CD4-positive, alpha-beta memory T cell (primary cell): ENCODE data around the gene KLHL41. TPM values are rescaled to one million over a fixed set of nuclear protein-coding genes. Genes with fewer than 3 reads are reported as not detected.

ENCODE experiments used
- CTCF ChIA-PET: fragments of 350-600 bp; sonication (Branson Sonifier 250); formaldehyde crosslinking; loops from one replicate; lab custom pipeline; 2021; ENCODE audit warnings: inconsistent platforms; ENCODE audit not compliant: partially characterized antibody; lab: Charles Lee
- POLR2A ChIA-PET: fragments of 350-600 bp; sonication (Branson Sonifier 250); formaldehyde crosslinking; loops from one replicate; lab custom pipeline; 2021; ENCODE audit not compliant: partially characterized antibody; lab: Charles Lee
- DNase-seq, 5 donors: peaks; one replicate each; pipeline versions ENCODE4 v3.0.0 to v3.0.0-alpha.2; 2020 to 2022; ENCODE audit warnings: mixed read lengths in 1 of 5
- H3K27ac ChIP-seq: one replicate; pipeline ENCODE4 v1.7.0; 2013; ENCODE audit warnings: low read depth, low read length
- H3K27me3 ChIP-seq: 2 replicates; pipeline ENCODE4 v1.7.0; 2013; ENCODE audit warnings: mild to moderate bottlenecking, low read length, moderate library complexity; ENCODE audit not compliant: insufficient read depth
- H3K36me3 ChIP-seq: 2 replicates; pipeline ENCODE4 v1.7.0; 2013; ENCODE audit warnings: mild to moderate bottlenecking, low read length, moderate library complexity; ENCODE audit not compliant: insufficient read depth
- H3K4me1 ChIP-seq: 2 replicates; pipeline ENCODE4 v1.7.0; 2013; ENCODE audit warnings: mild to moderate bottlenecking, low read length, moderate library complexity; ENCODE audit not compliant: insufficient read depth
- H3K4me3 ChIP-seq, 2 donors: one replicate each; pipeline ENCODE4 v1.7.0; 2013; ENCODE audit warnings: low read length in 2 of 2, mild to moderate bottlenecking in 1 of 2
- H3K9me3 ChIP-seq, 2 donors: one replicate each; pipeline ENCODE4 v1.7.0; 2013; ENCODE audit warnings: low read length in 2 of 2, control low read depth in 1 of 2; ENCODE audit not compliant: control insufficient read depth in 1 of 2
- H3K27ac Mint-ChIP-seq, 7 donors: one replicate each; pipeline ENCODE4 v1.8.0; 2020 to 2021; ENCODE audit warnings: mixed read lengths in 7 of 7, mild to moderate bottlenecking in 6 of 7, inconsistent platforms in 3 of 7, moderate library complexity in 3 of 7
- H3K27me3 Mint-ChIP-seq, 2 donors: one replicate each; pipeline ENCODE4 v1.8.0; 2020 to 2021; ENCODE audit warnings: mixed read lengths in 2 of 2
- H3K36me3 Mint-ChIP-seq, 2 donors: one replicate each; pipeline ENCODE4 v1.8.0; 2020 to 2021; ENCODE audit warnings: mixed read lengths in 2 of 2, inconsistent platforms in 1 of 2, mild to moderate bottlenecking in 1 of 2
- H3K4me1 Mint-ChIP-seq, 4 donors: one replicate each; pipeline ENCODE4 v1.8.0; 2020 to 2021; ENCODE audit warnings: mixed read lengths in 4 of 4, mild to moderate bottlenecking in 1 of 4
- H3K4me3 Mint-ChIP-seq, 8 donors: one replicate each; pipeline ENCODE4 v1.8.0; 2020 to 2021; ENCODE audit warnings: mixed read lengths in 8 of 8, mild to moderate bottlenecking in 7 of 8, moderate library complexity in 6 of 8, inconsistent platforms in 3 of 8
- H3K9me3 Mint-ChIP-seq, 8 donors: one replicate each; pipeline ENCODE4 v1.8.0; 2020 to 2021; ENCODE audit warnings: mixed read lengths in 8 of 8, mild to moderate bottlenecking in 5 of 8, inconsistent platforms in 3 of 8, moderate library complexity in 1 of 8
- intact Hi-C: fragments of 100-400 bp; cut with micrococcal nuclease; formaldehyde crosslinking; loops from one replicate; pipeline ENCODE4 v1.15.1; 2023
- polyA plus RNA-seq, 2 donors: library from polyadenylated mRNA; unstranded; fragments of 300-500 nt; fragmentation: Illumina TruSeq; gene quantifications; one replicate each; pipeline ENCODE4 v1.2.3, GENCODE V29; 2021
- total RNA-seq, 2 experiments: library from RNA; stranded (reverse); gene quantifications; one replicate each; pipeline ENCODE4 v1.2.3, GENCODE V29; 2021

Gene KLHL41
- total and polyA plus RNA-seq, 4 experiments from 2014 or later = 0.09 to 0.81 (median 0.25) TPM; not detected in 1

DNA sequence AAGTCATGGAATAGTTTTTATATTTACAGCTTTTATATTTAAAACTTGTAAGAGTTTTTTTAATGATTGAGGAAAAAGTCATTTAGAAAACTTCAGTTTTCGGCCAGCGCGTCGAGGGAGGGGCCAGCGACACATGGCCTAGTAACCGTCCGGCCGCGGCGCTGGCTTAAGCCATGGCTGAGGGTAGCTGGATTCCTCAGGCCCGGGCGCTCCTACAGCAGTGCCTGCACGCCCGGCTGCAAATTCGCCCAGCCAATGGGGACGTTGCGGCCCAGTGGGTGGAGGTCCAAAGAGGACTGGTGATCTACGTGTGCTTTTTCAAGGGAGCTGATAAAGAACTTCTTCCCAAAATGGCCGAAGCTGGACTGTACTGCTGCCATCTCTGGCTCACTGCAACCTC, 4.9 kb upstream of the KLHL41 start:
- Histone ChIP-seq H3K36me3 (no peaks in the 10 kb centered on the region), H3K27ac (no peak overlapping the region), H3K9me3 (no peaks in the 10 kb centered on the region), H3K4me3 (no peak overlapping the region), H3K4me1 (no peaks in the 10 kb centered on the region), H3K27me3 (no peaks in the 10 kb centered on the region)
- intact Hi-C loops = no loop called here
- no peaks in the 10 kb centered on the region for H3K27me3 Mint-ChIP-seq
- no peak overlapping the region for H3K4me3 Mint-ChIP-seq
- no peak for DNase-seq
- ChIA-PET CTCF (no interaction called here), POLR2A (no interaction called here)
- no peaks in the 10 kb centered on the region for H3K4me1 Mint-ChIP-seq
- H3K9me3 Mint-ChIP-seq = no peaks in the 10 kb centered on the region
- H3K36me3 Mint-ChIP-seq = peaks cover 5 to 13% of the 10 kb centered on the region in 2 donors
- H3K27ac Mint-ChIP-seq = no peak overlapping the region

DNA sequence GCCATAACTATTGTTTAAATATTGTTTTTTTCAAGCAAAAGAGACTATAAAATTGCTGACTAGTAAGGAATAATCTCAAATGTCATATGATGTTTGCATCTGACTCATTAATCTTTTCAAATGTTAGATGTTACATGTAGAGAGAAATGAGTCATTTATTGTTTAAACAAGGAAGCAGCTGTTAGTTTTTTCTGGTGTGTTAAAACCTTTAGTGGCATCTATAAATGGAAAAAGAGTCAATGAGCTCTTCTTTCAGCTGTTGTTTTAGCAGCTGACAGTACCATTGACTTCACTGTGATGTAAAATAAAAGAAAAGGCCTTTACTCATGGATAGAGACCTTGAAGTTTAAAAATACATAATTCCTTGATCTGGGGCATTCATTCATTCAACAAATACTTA, 1.8 kb upstream of the KLHL41 start:
- Histone ChIP-seq H3K27ac (no peak overlapping the region), H3K9me3 (no peaks in the 10 kb centered on the region), H3K36me3 (no peaks in the 10 kb centered on the region), H3K27me3 (no peaks in the 10 kb centered on the region), H3K4me3 (no peak overlapping the region), H3K4me1 (no peaks in the 10 kb centered on the region)
- Mint-ChIP-seq H3K27me3 (no peaks in the 10 kb centered on the region), H3K36me3 (peaks cover 5 to 20% of the 10 kb centered on the region in 2 donors), H3K4me1 (no peaks in the 10 kb centered on the region), H3K4me3 (no peak overlapping the region), H3K9me3 (no peaks in the 10 kb centered on the region), H3K27ac (no peak overlapping the region)
- CTCF ChIA-PET = no interaction called here
- POLR2A ChIA-PET = no interaction called here
- no peak for DNase-seq
- intact Hi-C loops = no loop called here

DNA sequence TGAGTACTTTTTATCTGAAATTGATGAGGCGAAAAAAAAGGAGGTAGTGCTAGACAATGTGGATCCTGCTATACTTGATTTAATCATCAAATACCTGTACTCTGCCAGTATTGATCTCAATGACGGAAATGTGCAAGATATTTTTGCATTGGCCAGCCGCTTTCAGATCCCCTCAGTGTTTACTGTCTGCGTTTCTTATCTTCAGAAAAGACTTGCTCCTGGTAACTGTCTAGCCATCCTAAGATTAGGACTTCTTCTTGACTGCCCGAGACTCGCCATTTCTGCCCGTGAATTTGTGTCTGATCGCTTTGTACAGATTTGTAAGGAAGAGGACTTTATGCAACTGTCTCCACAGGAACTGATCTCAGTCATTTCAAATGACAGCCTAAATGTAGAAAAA, 453 bp downstream of the KLHL41 start:
- Histone ChIP-seq H3K27ac (no peak overlapping the region), H3K4me3 (no peak overlapping the region), H3K4me1 (no peaks in the 10 kb centered on the region), H3K9me3 (no peaks in the 10 kb centered on the region), H3K36me3 (no peaks in the 10 kb centered on the region), H3K27me3 (no peaks in the 10 kb centered on the region)
- peaks cover 0 to 12% of the 10 kb centered on the region in 2 donors for H3K36me3 Mint-ChIP-seq
- no peak overlapping the region for H3K27ac Mint-ChIP-seq
- intact Hi-C loops = no loop called here
- no peaks in the 10 kb centered on the region for H3K4me1 Mint-ChIP-seq
- H3K9me3 Mint-ChIP-seq = no peaks in the 10 kb centered on the region
- POLR2A ChIA-PET = no interaction called here
- CTCF ChIA-PET = no interaction called here
- DNase-seq = no peak
- no peak overlapping the region for H3K4me3 Mint-ChIP-seq
- no peaks in the 10 kb centered on the region for H3K27me3 Mint-ChIP-seq

DNA sequence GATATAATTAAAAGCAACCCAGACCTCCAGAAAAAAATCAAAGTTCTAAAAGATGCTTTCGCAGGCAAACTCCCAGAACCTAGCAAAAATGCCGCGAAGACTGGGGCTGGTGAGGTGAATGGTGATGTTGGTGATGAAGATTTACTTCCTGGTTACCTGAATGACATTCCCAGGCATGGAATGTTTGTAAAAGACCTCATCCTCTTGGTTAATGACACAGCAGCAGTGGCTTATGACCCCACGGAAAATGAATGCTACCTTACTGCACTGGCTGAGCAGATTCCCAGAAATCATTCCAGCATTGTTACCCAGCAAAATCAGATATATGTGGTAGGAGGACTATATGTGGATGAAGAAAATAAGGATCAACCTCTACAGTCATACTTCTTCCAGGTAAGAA, 994 bp downstream of the KLHL41 start:
- POLR2A ChIA-PET = no interaction called here
- CTCF ChIA-PET = no interaction called here
- no peaks in the 10 kb centered on the region for H3K9me3 Mint-ChIP-seq
- H3K36me3 ChIP-seq = no peaks in the 10 kb centered on the region
- no peak overlapping the region for H3K27ac ChIP-seq
- H3K4me1 Mint-ChIP-seq = no peaks in the 10 kb centered on the region
- H3K27ac Mint-ChIP-seq = no peak overlapping the region
- DNase-seq = no peak
- H3K9me3 ChIP-seq = no peaks in the 10 kb centered on the region
- no peak overlapping the region for H3K4me3 Mint-ChIP-seq
- H3K36me3 Mint-ChIP-seq = peaks cover 0 to 12% of the 10 kb centered on the region in 2 donors
- intact Hi-C loops = no loop called here
- no peaks in the 10 kb centered on the region for H3K27me3 ChIP-seq
- H3K4me1 ChIP-seq = no peaks in the 10 kb centered on the region
- H3K27me3 Mint-ChIP-seq = no peaks in the 10 kb centered on the region
- no peak overlapping the region for H3K4me3 ChIP-seq

DNA sequence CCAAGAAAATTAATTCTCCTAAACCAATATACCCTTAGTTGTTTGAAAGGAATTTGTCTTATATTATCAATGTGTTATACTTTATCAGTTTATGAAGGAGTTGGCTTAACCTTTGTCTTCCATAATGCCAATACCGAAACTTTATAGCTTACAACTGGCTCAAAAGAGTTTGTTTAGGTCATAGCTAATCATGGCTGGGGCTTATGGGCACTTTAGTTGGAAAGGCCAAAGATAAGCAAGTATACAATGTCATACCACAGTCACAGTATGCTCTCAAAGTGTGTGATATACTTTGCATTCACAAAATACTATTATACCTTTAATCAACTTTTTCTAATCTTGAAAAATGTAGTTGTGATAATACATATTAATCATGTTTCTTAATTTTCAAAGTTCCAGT, 2.3 kb downstream of the KLHL41 start:
- intact Hi-C loops = no loop called here
- H3K27me3 ChIP-seq = no peaks in the 10 kb centered on the region
- H3K4me3 ChIP-seq = no peak overlapping the region
- H3K36me3 ChIP-seq = no peaks in the 10 kb centered on the region
- no peak overlapping the region for H3K27ac ChIP-seq
- no peaks in the 10 kb centered on the region for H3K4me1 ChIP-seq
- Mint-ChIP-seq H3K9me3 (no peaks in the 10 kb centered on the region), H3K4me3 (no peak overlapping the region), H3K36me3 (peaks cover 0 to 12% of the 10 kb centered on the region in 2 donors), H3K27me3 (no peaks in the 10 kb centered on the region), H3K4me1 (no peaks in the 10 kb centered on the region), H3K27ac (no peak overlapping the region)
- ChIA-PET CTCF (no interaction called here), POLR2A (no interaction called here)
- DNase-seq = no peak
- no peaks in the 10 kb centered on the region for H3K9me3 ChIP-seq

DNA sequence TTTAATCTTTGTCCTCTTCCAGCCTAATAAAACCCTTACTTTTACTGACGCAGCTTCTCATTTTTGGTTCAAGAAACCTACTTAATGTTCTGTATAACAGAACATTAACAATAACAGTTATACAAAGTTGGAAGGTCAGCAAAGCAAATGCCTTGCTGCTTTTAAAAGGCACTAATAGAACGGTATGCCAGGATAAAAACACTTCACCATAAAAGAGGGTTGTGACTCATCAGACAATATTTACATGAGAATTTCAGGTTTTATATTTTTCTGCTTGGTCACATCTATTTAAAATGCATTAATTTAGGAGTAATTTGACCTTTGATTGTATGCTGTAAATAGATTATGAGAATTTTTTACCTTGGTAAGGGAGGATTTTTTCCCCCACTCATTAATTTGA, 3.0 kb downstream of the KLHL41 start:
- H3K27ac ChIP-seq = no peak overlapping the region
- no peak overlapping the region for H3K27ac Mint-ChIP-seq
- H3K4me3 Mint-ChIP-seq = no peak overlapping the region
- no peaks in the 10 kb centered on the region for H3K9me3 Mint-ChIP-seq
- no peaks in the 10 kb centered on the region for H3K4me1 Mint-ChIP-seq
- H3K4me3 ChIP-seq = no peak overlapping the region
- H3K9me3 ChIP-seq = no peaks in the 10 kb centered on the region
- ChIA-PET POLR2A (no interaction called here), CTCF (no interaction called here)
- no peaks in the 10 kb centered on the region for H3K36me3 ChIP-seq
- H3K27me3 Mint-ChIP-seq = no peaks in the 10 kb centered on the region
- no peak for DNase-seq
- H3K27me3 ChIP-seq = no peaks in the 10 kb centered on the region
- H3K4me1 ChIP-seq = no peaks in the 10 kb centered on the region
- peaks cover 0 to 7% of the 10 kb centered on the region in 2 donors for H3K36me3 Mint-ChIP-seq
- intact Hi-C loops = no loop called here

DNA sequence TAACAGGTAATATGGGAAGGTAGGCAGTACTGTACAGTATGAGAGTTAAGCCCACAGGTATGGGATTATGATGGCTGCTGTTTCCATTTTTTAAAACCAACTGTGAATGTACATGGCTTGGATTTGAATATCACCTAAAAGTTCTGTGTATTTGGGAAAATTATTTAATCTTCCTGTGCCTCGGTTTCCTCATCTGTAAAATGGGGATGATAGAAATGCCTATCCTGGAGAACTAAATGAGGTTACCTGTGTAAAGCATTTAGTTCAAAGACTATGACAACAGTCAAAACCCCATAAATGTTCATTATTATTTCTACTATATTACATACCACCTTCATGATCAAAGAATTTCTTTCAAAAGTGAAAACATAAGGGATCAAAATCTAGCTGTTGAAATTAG, 3.6 kb downstream of the KLHL41 start:
- no peaks in the 10 kb centered on the region for H3K27me3 ChIP-seq
- H3K27ac ChIP-seq = no peak overlapping the region
- Mint-ChIP-seq H3K9me3 (no peaks in the 10 kb centered on the region), H3K36me3 (peaks cover 0 to 7% of the 10 kb centered on the region in 2 donors), H3K27me3 (no peaks in the 10 kb centered on the region), H3K4me3 (no peak overlapping the region), H3K27ac (no peak overlapping the region), H3K4me1 (no peaks in the 10 kb centered on the region)
- H3K4me3 ChIP-seq = no peak overlapping the region
- intact Hi-C loops = no loop called here
- no peaks in the 10 kb centered on the region for H3K4me1 ChIP-seq
- no peaks in the 10 kb centered on the region for H3K36me3 ChIP-seq
- POLR2A ChIA-PET = no interaction called here
- no peaks in the 10 kb centered on the region for H3K9me3 ChIP-seq
- CTCF ChIA-PET = no interaction called here
- no peak for DNase-seq

DNA sequence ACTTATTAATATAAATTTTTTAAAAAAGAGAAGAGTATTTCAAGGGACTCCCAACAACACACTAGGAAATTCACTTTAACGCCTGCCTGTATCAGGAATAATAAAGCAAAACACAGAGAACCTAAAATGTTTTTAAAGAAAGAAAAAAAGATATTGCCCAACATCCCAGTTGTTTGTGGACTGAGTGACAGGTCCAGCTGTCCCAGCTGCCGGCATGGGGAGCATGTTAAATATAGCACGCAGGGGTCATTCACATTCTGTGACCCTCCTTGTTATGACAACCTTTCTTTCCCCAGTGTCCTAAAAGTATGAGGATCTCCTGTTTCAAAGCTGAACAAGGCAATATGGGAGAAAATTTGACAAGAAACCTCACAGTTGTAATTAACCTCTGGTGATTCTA, 4.4 kb downstream of the KLHL41 start:
- Mint-ChIP-seq H3K9me3 (no peaks in the 10 kb centered on the region), H3K27ac (no peak overlapping the region), H3K36me3 (peaks cover 0 to 7% of the 10 kb centered on the region in 2 donors), H3K4me3 (no peak overlapping the region), H3K27me3 (no peaks in the 10 kb centered on the region), H3K4me1 (no peaks in the 10 kb centered on the region)
- H3K9me3 ChIP-seq = no peaks in the 10 kb centered on the region
- H3K36me3 ChIP-seq = no peaks in the 10 kb centered on the region
- H3K27ac ChIP-seq = no peak overlapping the region
- DNase-seq = no peak
- H3K4me3 ChIP-seq = no peak overlapping the region
- no peaks in the 10 kb centered on the region for H3K4me1 ChIP-seq
- intact Hi-C loops = no loop called here
- no peaks in the 10 kb centered on the region for H3K27me3 ChIP-seq
- ChIA-PET POLR2A (no interaction called here), CTCF (no interaction called here)
